Smooth muscle cell (in vitro differentiated cells): ENCODE results near the gene LNPK. TPM values are rescaled to one million over a fixed set of nuclear protein-coding genes. Genes with fewer than 3 reads are reported as not detected.

ENCODE experiments used
- DNase-seq: peaks from one replicate; lab custom pipeline; 2025; ENCODE audit not compliant: unreplicated experiment; lab: John Stamatoyannopoulos, UW
- H2AFZ ChIP-seq: fragments of 200-600 bp; sonication (generic); 2 replicates; pipeline ENCODE4 v1.6.0; 2016; ENCODE audit warnings: antibody characterized with exemption, low read depth, mild to moderate bottlenecking
- H3F3A ChIP-seq: fragments of 200-600 bp; sonication (generic); 2 replicates; pipeline ENCODE4 v1.6.0; 2017; ENCODE audit warnings: antibody characterized with exemption, low read depth
- H3K27ac ChIP-seq: fragments of 200-600 bp; sonication (generic); 2 replicates; pipeline ENCODE4 v1.5.1; 2016; ENCODE audit warnings: low read depth, mild to moderate bottlenecking
- H3K27me3 ChIP-seq: fragments of 200-600 bp; sonication (generic); 2 replicates; pipeline ENCODE4 v1.6.1; 2016; ENCODE audit warnings: low read depth, mild to moderate bottlenecking
- H3K36me3 ChIP-seq: fragments of 200-600 bp; sonication (generic); 2 replicates; pipeline ENCODE4 v1.5.1; 2016; ENCODE audit warnings: low read depth
- H3K4me1 ChIP-seq: fragments of 200-600 bp; sonication (generic); 2 replicates; pipeline ENCODE4 v1.5.1; 2016; ENCODE audit warnings: low read depth
- H3K4me2 ChIP-seq: fragments of 200-600 bp; sonication (generic); 2 replicates; pipeline ENCODE4 v1.6.0; 2016; ENCODE audit warnings: mild to moderate bottlenecking
- H3K4me3 ChIP-seq: fragments of 200-600 bp; sonication (generic); 2 replicates; pipeline ENCODE4 v1.5.1; 2016; ENCODE audit warnings: mild to moderate bottlenecking
- H3K79me2 ChIP-seq: fragments of 200-600 bp; sonication (generic); 2 replicates; pipeline ENCODE4 v1.6.0; 2016; ENCODE audit warnings: low read depth, mild to moderate bottlenecking
- H3K9ac ChIP-seq: fragments of 200-600 bp; sonication (generic); 2 replicates; pipeline ENCODE4 v1.6.0; 2016; ENCODE audit warnings: low read depth
- H3K9me3 ChIP-seq: fragments of 200-600 bp; sonication (generic); replicated peaks from 2 replicates; pipeline ENCODE4 v1.5.1; 2016; ENCODE audit warnings: low read depth
- H4K20me1 ChIP-seq: fragments of 200-600 bp; sonication (generic); 2 replicates; pipeline ENCODE4 v1.6.0; 2016; ENCODE audit warnings: low read depth
- WGBS: methylation state at CpG from one replicate; pipeline ENCODE4 v1.1.7; 2016; ENCODE audit warnings: low lambda C conversion rate; 5-methylcytosine and 5-hydroxymethylcytosine counted together
- polyA plus RNA-seq: library from polyadenylated mRNA; unstranded; fragments of >200 nt; fragmentation: Nextera tagmentation; extraction: Ambion mirVana; gene quantifications from 2 replicates; pipeline ENCODE4 v1.2.1, GENCODE V29; 2016
- total RNA-seq: library from RNA; depleted of rRNA; stranded (reverse); fragments of >200 nt; gene quantifications from 2 replicates; pipeline ENCODE4 v1.2.3, GENCODE V29; 2014
- TF ChIP-seq, protein P1 (sequence below): fragments of 200-600 bp; sonication (generic); IDR thresholded peaks from 2 replicates; pipeline ENCODE4 v1.5.1; 2017; ENCODE audit warnings: borderline replicate concordance, mild to moderate bottlenecking, antibody characterized with exemption; ENCODE audit not compliant: insufficient read depth, poor library complexity, severe bottlenecking

LNPK gene
- total and polyA plus RNA-seq, 2 experiments from 2014 or later = 14.4 to 38.5 TPM

DNA sequence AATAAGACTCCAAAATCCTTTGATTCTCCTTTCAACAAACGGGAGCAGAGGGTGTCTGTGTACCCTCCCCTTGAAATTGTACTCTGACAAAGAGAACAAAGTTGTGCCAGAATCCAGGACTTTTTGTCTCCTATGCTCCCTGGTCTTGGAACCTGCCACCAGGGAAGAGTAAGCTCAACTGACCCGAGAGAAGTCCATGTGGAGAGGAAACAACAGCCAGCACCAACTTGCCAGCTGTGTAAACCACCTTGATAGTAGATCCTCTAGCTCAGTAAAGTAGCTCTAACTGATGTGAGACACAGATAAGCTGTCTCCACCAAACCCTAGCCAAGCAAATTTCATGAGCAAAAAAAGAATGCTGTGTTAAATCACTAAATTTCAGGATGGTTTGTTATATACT is 46.9 kb downstream of the LNPK start:
- H3K79me2 ChIP-seq = no peaks in the 10 kb centered on the region
- no peaks in the 10 kb centered on the region for H3K4me1 ChIP-seq
- H3K9ac ChIP-seq = no peak overlapping the region
- no peak overlapping the region for H2AFZ ChIP-seq
- no peaks in the 10 kb centered on the region for H3K27me3 ChIP-seq
- no peaks in the 10 kb centered on the region for H3K36me3 ChIP-seq
- H3K27ac ChIP-seq = no peak overlapping the region
- no peaks in the 10 kb centered on the region for H4K20me1 ChIP-seq
- H3F3A ChIP-seq = no peaks in the 10 kb centered on the region
- no peak for DNase-seq
- H3K4me3 ChIP-seq = no peak overlapping the region
- no peak overlapping the region for H3K4me2 ChIP-seq
- no peaks in the 10 kb centered on the region for H3K9me3 ChIP-seq
- 57% methylated on average over 2 of the region's 2 CpGs for WGBS
- TF ChIP-seq, protein P1, sequence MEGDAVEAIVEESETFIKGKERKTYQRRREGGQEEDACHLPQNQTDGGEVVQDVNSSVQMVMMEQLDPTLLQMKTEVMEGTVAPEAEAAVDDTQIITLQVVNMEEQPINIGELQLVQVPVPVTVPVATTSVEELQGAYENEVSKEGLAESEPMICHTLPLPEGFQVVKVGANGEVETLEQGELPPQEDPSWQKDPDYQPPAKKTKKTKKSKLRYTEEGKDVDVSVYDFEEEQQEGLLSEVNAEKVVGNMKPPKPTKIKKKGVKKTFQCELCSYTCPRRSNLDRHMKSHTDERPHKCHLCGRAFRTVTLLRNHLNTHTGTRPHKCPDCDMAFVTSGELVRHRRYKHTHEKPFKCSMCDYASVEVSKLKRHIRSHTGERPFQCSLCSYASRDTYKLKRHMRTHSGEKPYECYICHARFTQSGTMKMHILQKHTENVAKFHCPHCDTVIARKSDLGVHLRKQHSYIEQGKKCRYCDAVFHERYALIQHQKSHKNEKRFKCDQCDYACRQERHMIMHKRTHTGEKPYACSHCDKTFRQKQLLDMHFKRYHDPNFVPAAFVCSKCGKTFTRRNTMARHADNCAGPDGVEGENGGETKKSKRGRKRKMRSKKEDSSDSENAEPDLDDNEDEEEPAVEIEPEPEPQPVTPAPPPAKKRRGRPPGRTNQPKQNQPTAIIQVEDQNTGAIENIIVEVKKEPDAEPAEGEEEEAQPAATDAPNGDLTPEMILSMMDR = no peak

DNA sequence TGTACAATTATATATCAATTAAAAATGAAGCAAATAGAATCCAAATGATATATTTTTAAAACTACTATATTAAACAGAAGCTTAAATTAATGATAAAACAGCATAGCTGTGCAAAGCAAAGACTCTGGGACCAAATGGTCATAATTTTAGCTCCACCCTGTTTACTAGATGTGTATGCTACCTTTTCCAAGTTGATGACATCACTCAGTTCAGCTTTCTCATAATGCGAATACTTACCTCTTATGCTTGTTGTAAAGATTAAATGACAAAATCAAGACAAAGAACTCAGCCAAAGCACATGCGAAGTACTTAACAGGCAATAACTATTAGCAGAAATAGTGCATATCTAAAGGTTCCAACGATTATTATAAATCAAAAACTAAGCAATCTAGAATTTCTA is 51.6 kb downstream of the LNPK start:
- no peak overlapping the region for H3K9ac ChIP-seq
- no peaks in the 10 kb centered on the region for H3K9me3 ChIP-seq
- no peak overlapping the region for H3K27ac ChIP-seq
- TF ChIP-seq, protein P1 = no peak
- H3K79me2 ChIP-seq = no peaks in the 10 kb centered on the region
- H3K36me3 ChIP-seq = no peaks in the 10 kb centered on the region
- no peak overlapping the region for H2AFZ ChIP-seq
- no peak overlapping the region for H3K4me2 ChIP-seq
- H3K27me3 ChIP-seq = no peaks in the 10 kb centered on the region
- no peak for DNase-seq
- no peaks in the 10 kb centered on the region for H3K4me1 ChIP-seq
- no peaks in the 10 kb centered on the region for H4K20me1 ChIP-seq
- no peak overlapping the region for H3K4me3 ChIP-seq
- peaks cover 3% of the 10 kb centered on the region for H3F3A ChIP-seq
- WGBS = 97% methylated on average over 3 of the region's 3 CpGs

DNA sequence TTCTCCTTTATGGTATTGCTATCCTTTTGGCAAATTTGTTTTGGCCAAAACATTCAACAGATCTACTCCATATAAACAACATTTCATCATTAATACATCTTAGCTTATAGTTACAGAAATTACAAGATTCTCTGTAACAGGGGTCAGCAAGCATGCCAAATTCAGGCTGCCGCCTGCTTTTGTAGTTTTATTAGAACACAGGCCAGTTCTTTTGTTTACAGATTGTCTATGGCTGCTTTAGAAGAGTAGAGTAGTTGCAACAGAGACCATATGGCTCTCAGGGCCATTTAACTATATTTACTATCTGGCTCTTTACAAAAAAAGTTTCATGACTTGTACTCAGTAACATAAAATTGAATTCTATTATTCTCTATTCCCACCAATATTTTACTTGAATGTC is 53.9 kb downstream of the LNPK start:
- DNase-seq = no peak
- TF ChIP-seq, protein P1 = no peak
- Histone ChIP-seq H3K27ac (no peak overlapping the region), H3F3A (peaks cover 3% of the 10 kb centered on the region), H3K4me2 (no peak overlapping the region), H2AFZ (no peak overlapping the region), H3K4me3 (no peak overlapping the region), H3K79me2 (no peaks in the 10 kb centered on the region), H3K36me3 (peaks cover 6% of the 10 kb centered on the region), H3K4me1 (no peaks in the 10 kb centered on the region), H4K20me1 (no peaks in the 10 kb centered on the region), H3K9me3 (no peaks in the 10 kb centered on the region), H3K27me3 (no peaks in the 10 kb centered on the region), H3K9ac (no peak overlapping the region)
- WGBS = 62% methylated on average over 1 of the region's 1 CpG

DNA sequence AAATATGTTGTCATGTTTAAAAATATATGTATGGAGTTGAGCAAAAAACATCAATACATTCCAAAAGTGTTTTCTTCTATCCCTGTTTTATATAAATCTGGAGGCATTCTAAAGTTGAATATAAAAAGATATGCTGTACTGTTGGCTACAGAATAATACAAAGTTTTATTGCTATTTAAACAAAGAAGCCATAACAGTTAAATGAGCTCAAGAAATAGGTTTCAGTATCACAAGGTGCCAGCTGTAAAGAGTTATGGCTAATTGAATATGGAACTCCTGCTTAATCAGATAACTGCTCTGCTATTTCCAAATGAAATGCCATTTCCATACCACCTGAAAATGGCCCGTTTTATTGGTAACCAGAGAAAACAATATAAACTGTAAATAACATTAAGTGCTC is 55.0 kb downstream of the LNPK start:
- 97% methylated on average over 1 of the region's 1 CpG for WGBS
- Histone ChIP-seq H3K27me3 (no peaks in the 10 kb centered on the region), H3K9me3 (peaks cover 2% of the 10 kb centered on the region), H4K20me1 (no peaks in the 10 kb centered on the region), H3K79me2 (no peaks in the 10 kb centered on the region), H3K36me3 (peaks cover 7% of the 10 kb centered on the region), H3K27ac (no peak overlapping the region), H2AFZ (no peak overlapping the region), H3F3A (peaks cover 3% of the 10 kb centered on the region), H3K9ac (no peak overlapping the region), H3K4me3 (no peak overlapping the region), H3K4me2 (no peak overlapping the region), H3K4me1 (no peaks in the 10 kb centered on the region)
- DNase-seq = no peak
- TF ChIP-seq, protein P1 = no peak
